ENCODE results near the gene CCM2.
"Not testable (repeated sequence)": the region's sequence is repeated elsewhere in the genome, so short reads cannot be mapped to it uniquely, and the experiment has no call there.

Gene CCM2

DNA sequence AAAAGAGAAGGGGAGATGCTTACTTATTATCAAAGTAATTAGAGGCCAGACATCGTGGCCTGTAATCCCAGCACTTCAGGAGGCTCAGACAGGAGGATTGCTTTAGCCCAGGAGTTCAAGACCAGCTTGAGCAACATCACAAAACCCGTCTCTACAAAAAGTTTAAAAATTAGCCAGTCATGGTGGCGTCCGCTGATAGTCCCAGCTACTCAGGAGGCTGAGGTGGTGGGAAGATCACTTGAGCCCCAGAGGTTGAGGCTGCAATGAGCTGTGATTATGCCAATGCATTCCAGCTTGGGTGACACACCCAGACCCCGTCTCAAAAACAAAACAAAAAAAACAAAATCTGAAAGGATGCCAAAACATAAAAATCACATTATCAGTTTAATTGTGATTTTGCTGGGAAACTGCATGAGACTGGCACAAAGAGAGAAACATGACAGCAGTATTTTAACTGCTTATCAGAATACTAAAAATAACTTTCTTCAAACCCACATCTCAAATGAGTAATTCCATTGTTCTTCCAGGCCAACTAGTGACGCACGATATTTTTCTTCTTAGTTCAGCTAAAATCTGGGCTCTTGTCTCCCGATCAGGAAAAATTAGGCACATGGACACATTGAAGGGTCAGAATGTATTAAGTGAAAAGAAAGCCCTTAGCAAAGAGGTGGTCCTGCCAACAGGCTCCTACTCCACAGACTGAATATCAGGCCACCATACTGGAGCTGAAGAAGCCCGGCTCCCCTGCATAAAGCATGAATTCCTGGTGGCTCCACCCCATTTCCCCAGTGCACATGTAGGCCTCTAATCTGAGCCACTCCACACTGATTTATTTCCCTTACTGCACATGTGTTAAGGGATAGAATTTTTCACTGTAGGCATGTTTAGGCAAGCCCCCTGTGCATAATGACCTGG is 9.6 kb upstream of the CCM2 start:
- H3K27ac ChIP-seq, result no peak overlapping the region

DNA sequence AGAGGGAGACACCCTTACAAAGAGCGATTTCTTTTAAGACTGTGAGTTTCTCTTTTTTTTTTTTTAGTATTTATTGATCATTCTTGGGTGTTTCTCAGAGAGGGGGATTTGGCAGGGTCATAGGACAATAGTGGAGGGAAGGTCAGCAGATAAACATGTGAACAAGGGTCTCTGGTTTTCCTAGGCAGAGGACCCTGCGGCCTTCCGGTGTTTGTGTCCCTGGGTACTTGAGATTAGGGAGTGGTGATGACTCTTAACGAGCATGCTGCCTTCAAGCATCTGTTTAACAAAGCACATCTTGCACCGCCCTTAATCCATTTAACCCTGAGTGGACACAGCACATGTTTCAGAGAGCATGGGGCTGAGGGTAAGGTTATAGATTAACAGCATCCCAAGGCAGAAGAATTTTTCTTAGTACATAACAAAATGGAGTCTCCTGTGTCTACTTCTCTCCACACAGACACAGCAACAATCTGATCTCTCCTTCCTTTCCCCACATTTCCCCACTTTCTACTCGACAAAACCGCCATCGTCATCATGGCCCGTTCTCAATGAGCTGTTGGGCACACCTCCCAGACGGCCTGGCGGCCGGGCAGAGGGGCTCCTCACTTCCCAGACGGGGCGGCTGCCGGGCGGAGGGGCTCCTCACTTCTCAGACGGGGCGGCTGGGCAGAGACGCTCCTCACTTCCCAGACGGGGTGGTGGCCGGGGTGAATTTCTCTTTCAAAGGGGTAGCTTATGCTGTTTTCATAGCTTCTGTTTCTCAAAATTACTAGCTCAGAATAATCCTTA is 7.8 kb upstream of the CCM2 start:
- H3K27ac ChIP-seq, result not testable (repeated sequence)

More for the DNA sequence above, 9.6 kb upstream of the CCM2 start:
- TF ChIP-seq, protein P1, sequence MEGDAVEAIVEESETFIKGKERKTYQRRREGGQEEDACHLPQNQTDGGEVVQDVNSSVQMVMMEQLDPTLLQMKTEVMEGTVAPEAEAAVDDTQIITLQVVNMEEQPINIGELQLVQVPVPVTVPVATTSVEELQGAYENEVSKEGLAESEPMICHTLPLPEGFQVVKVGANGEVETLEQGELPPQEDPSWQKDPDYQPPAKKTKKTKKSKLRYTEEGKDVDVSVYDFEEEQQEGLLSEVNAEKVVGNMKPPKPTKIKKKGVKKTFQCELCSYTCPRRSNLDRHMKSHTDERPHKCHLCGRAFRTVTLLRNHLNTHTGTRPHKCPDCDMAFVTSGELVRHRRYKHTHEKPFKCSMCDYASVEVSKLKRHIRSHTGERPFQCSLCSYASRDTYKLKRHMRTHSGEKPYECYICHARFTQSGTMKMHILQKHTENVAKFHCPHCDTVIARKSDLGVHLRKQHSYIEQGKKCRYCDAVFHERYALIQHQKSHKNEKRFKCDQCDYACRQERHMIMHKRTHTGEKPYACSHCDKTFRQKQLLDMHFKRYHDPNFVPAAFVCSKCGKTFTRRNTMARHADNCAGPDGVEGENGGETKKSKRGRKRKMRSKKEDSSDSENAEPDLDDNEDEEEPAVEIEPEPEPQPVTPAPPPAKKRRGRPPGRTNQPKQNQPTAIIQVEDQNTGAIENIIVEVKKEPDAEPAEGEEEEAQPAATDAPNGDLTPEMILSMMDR (conservative IDR thresholded peaks at IDR 0.05), result no peak

DNA sequence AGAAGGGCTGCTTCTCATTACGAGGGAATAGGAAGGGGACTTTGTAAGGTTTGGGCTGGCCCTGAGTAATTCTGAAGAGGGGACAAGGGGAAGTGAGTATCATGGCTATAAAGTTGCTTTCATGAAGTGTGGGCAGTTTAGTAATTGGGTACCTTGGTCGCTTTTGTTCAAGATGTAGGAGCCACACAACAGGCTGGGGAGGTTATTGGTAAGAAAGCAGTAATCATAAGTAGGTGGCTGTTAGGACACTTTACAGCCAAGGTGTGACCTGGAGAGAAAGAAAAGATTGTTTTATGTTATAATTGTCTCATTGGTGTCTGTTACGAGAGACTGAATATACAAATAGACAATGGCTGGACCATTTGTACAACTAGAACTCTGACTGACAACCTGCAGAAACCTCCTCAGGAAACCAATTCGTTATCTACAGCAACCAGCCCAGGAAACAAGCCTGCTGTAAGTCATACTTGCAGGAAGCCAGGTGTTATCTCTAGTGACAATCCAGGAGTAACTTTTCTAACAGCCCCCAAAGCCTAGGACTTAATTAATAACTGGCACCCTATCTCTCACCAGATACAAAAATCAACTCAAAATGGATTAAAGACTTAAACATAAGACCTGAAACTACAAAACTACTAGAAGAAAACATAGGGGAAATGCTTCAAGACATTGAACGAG is 5.0 kb upstream of the CCM2 start:
- no peak overlapping the region for H3K27ac ChIP-seq

DNA sequence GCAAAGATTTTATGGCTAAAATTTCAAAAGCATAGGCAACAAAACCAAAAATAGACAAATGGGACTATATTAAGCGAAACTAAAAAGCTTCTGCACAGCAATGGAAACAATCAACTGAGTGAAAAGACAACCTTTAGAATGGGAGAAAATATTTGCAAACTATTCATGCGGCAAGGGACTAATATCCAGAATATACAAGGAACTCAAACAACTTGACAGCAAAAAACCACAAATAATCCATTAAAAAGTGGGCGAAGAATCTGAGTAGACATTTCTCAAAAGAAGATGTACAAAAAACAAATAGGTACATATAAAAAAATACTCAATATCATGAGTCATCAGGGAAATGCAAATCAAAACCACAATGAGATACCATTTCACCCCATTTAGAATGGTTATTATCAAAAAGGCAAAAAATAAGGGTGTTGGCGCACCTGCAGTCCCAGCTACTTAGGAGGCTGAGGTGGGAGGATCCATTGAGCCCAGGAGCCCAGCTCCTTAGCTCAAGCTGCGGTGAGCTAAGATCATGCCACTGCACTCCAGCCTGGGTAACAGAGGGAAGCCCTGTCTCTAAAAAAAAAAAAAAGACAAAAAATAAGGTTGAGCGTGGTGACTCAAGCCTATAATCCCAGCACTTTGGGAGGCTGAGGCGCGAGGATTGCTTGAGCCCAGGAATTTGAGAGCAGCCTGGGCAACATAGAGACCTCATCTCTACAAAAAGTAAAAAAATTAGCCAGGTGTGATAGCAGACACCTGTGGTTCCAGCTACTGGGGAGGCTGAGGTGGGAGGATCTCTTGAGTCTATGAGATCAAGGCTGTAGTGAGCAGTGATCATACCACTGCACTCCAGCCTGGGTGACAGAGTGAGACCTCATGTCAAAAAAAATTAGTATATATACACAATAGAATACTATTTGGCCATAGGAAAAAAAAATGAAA is 4.2 kb upstream of the CCM2 start:
- no peak overlapping the region for H3K27ac ChIP-seq
- TF ChIP-seq, protein P1 (conservative IDR thresholded peaks at IDR 0.05), result no peak

More for the DNA sequence above, 5.0 kb upstream of the CCM2 start:
- TF ChIP-seq, protein P1 (conservative IDR thresholded peaks at IDR 0.05), result no peak

DNA sequence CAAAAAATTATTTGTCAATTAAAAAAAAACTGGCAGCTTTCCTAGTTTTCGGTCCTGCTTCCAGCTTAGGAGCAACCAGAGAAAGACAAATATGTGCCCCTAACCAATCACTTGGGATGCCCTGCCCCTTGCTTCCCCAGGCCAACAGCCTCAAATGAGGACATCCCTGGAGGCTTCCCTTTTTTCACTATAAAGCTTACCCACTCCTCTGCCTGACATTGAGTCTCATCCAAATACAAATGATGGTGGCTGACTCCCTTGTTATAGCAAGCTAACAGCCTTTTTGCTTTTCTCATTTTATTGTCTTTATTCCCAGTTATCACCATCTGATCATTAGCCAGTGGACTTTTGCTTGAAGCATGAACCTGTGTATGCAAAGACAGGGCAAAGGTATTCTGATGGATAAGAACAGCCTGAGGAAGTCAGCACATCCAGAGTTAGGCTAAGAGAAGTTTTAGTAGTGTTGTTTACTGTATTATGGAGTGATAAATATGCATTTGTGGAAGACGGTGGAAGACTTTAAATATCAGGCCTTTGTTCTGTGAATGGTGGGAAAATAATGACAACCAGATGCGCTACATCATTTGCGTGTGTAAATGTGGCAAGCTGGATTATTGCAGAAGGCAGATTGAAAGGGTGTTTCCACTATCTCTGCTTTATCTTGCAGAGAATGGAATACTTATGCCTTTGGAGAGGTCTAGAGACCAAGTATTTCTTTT is 1.7 kb upstream of the CCM2 start:
- TF ChIP-seq, protein P1 (conservative IDR thresholded peaks at IDR 0.05), result no peak
- H3K27ac ChIP-seq, result peak overlapping the region; percentile 82

DNA sequence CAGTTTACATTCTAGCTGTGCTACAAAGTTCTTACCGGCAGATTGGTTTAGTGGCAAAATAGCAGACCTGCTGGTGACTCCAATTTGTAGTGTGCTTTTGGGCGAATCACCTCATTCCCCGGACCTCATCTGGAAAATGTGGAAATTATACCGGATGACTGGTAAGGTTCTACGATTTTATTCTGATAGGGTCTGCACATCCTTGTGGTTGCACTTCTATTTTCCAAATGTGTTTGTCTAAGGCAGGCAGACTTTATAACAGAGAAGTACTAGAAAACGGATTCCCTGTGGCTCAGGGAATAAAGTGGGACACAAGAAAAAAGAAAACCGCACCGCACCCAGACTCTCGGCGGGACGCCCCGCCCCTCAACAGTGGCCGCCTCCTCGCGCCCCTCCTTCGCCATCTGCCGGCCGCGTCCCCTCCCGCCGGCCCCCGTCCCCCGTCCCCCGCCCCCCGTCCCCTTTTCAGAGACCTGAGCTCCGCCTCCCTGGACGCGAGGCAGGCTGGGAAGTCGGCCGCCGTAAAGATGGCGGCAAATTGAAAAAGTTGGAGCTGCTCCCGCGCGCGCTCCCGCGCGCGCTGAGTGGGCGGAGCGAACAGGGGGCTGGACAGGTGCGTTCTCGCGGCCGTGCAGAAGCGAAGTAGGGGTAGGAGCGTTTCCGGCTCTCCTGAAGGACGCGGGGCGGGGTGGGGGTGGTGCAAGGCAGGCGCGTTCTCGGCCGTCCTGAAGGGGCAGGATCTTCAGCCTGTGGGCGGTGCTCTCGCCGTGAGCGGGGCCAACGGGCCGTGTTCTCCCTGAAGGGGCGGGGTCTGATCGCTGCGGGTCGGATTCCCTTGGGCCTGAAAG is 532 bp upstream of the CCM2 start:
- H3K27ac ChIP-seq, result peak overlapping the region; percentile 82
- TF ChIP-seq, protein P1 (conservative IDR thresholded peaks at IDR 0.05), result peak; percentile 29; the same call in 1 of the 2 replicates

Data from VCaP (cell line).